Calu3 (cell line): Measurements from ENCODE around the gene PTPRF. TPM values are rescaled to one million over a fixed set of nuclear protein-coding genes. Genes with fewer than 3 reads are reported as not detected.

ENCODE experiments used
- BruUV-seq: library from RNA; stranded (reverse); fragments of 400-500 nt; replicated peaks from 2 replicates; lab custom pipeline; 2021; lab: Mats Ljungman, UMichigan
- CTCF ChIA-PET: fragments of 300-600 bp; sonication (Branson Sonifier 250); formaldehyde crosslinking; loops from one replicate; lab custom pipeline; 2022; ENCODE audit warnings: antibody characterized with exemption; lab: Charles Lee
- DNase-seq: peaks from one replicate; pipeline ENCODE4 v3.0.0; 2022
- H3K27ac Mint-ChIP-seq: one replicate; pipeline ENCODE4 v1.8.0; 2022; ENCODE audit warnings: mixed read lengths; ENCODE audit not compliant: unreplicated experiment
- H3K27me3 Mint-ChIP-seq: one replicate; pipeline ENCODE4 v1.8.0; 2022; ENCODE audit warnings: mixed read lengths; ENCODE audit not compliant: unreplicated experiment
- H3K36me3 Mint-ChIP-seq: one replicate; pipeline ENCODE4 v1.8.0; 2022; ENCODE audit warnings: mild to moderate bottlenecking, moderate library complexity, mixed read lengths; ENCODE audit not compliant: insufficient read depth, unreplicated experiment
- H3K4me1 Mint-ChIP-seq: one replicate; pipeline ENCODE4 v1.8.0; 2022; ENCODE audit warnings: mild to moderate bottlenecking, low read depth, mixed read lengths; ENCODE audit not compliant: unreplicated experiment
- H3K4me3 Mint-ChIP-seq: one replicate; pipeline ENCODE4 v1.8.0; 2022; ENCODE audit warnings: mild to moderate bottlenecking, low read depth, moderate library complexity, mixed read lengths; ENCODE audit not compliant: unreplicated experiment
- H3K9me3 Mint-ChIP-seq: one replicate; pipeline ENCODE4 v1.8.0; 2022; ENCODE audit warnings: low read depth, mixed read lengths; ENCODE audit not compliant: unreplicated experiment
- CTCF ChIP-seq: fragments of 200-600 bp; IDR thresholded peaks from one replicate; pipeline ENCODE4 v1.8.0; 2022; ENCODE audit warnings: antibody characterized with exemption; ENCODE audit not compliant: unreplicated experiment
- intact Hi-C: fragments of 100-400 bp; cut with micrococcal nuclease; formaldehyde crosslinking; loops from one replicate; pipeline ENCODE4 v1.10.0; 2022; ENCODE audit not compliant: unreplicated experiment
- total RNA-seq: library from RNA; stranded (reverse); gene quantifications from 2 replicates; pipeline ENCODE4 v1.2.3, GENCODE V29; 2022

The PTPRF gene
- total RNA-seq, 1 experiment from 2014 or later = 318 TPM

DNA sequence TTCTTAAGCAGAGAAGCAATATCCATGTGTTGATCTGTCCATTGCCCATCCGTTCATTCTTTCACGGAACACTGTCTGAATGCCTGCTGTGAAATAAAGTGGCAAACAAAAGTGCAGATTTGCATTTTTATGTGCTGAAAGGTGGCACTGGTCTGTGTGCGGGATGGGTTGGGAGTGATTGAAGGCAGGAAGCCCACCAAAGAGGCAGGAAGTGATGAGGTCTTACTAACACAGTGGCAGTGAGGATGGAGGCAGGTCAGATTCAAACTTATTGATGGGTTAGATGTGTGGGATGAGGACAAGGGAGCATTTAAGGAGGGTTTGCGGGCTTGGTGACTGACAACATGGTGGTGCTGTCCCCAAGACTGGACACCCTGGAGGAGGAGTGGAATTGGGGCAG, 8.3 kb downstream of the PTPRF start:
- CTCF ChIA-PET = no interaction called here
- intact Hi-C loops = no loop called here
- no peak overlapping the region for H3K27ac Mint-ChIP-seq

DNA sequence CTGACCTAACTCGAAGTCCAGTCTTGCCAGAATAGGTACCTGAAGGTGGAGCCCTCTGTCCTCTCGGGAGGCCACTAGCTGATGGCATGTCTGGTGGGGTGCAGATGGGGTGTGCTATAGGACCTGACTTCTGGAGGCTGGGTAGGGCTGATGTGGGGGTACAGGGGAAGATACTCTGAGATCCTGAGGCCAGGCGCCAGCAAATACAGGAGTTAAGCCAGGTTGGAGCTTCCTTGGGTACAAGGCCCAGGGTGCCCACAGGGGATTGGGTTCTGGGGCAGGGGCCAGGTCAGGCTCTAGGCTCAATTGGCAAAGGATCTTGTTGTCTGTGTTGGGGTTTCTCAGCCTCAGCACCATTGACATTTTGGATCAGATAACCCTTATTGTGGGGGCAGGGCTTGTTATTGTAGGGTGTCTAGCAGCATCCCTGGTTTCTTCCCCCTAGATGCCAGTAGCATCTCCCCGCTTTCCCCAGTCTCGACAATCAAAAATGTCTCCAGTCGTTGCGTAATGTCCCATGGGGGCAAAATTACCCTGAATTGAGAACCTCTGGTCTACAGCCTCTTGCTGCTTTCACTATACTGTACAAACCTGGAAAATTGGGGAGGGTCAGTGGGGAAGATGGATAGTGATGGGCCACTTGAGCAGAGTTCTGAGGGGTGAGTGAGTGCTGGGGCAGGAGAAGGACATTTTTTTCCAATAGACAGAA, 9.2 kb downstream of the PTPRF start:
- CTCF ChIA-PET = no interaction called here
- no peaks in the 10 kb centered on the region for H3K27me3 Mint-ChIP-seq
- TF ChIP-seq CTCF = no peak

More for the DNA sequence above, 8.3 kb downstream of the PTPRF start:
- TF ChIP-seq CTCF = no peak
- Mint-ChIP-seq H3K36me3 (peaks cover 23% of the 10 kb centered on the region), H3K9me3 (no peaks in the 10 kb centered on the region), H3K4me1 (peaks cover 48% of the 10 kb centered on the region), H3K4me3 (no peak overlapping the region), H3K27me3 (no peaks in the 10 kb centered on the region)
- no TSS peak for BruUV-seq
- no peak for DNase-seq

GRCh38 chr1:43540653-43541071, 10.0 kb downstream of the PTPRF start:
- Mint-ChIP-seq H3K27ac (no peak overlapping the region), H3K36me3 (peaks cover 28% of the 10 kb centered on the region), H3K27me3 (no peaks in the 10 kb centered on the region), H3K4me3 (no peak overlapping the region), H3K4me1 (peaks cover 49% of the 10 kb centered on the region), H3K9me3 (no peaks in the 10 kb centered on the region)
- TF ChIP-seq CTCF = no peak
- intact Hi-C loops = no loop called here
- no peak for DNase-seq
- CTCF ChIA-PET = no interaction called here
- BruUV-seq = no TSS peak

More for the DNA sequence above, 9.2 kb downstream of the PTPRF start:
- peaks cover 28% of the 10 kb centered on the region for H3K36me3 Mint-ChIP-seq
- H3K9me3 Mint-ChIP-seq = no peaks in the 10 kb centered on the region
- intact Hi-C loops = no loop called here
- BruUV-seq = no TSS peak
- peaks cover 45% of the 10 kb centered on the region for H3K4me1 Mint-ChIP-seq
- no peak overlapping the region for H3K27ac Mint-ChIP-seq
- DNase-seq = no peak
- no peak overlapping the region for H3K4me3 Mint-ChIP-seq

DNA sequence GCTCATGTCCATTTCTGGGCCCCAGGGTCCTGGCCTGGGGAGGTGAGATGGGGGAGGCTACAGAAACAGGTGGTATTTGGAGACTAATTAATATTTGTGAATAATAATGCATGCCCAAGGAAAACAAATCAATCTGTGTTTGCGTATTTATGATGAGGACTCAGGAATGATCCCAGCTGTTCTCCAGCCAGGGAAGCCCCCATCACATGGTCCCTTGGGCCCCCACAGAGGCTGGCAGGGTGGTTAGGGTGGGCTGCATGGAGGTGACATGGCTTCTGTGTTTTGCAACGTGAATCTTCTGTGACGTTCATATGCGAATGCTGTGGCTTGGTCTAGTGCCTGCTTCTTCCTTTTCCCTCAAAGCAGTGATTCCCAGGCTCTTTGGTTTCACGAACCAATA, 10.5 kb downstream of the PTPRF start:
- Mint-ChIP-seq H3K27ac (no peak overlapping the region), H3K4me3 (no peak overlapping the region), H3K27me3 (no peaks in the 10 kb centered on the region), H3K4me1 (peaks cover 53% of the 10 kb centered on the region), H3K36me3 (peaks cover 28% of the 10 kb centered on the region), H3K9me3 (no peaks in the 10 kb centered on the region)
- intact Hi-C loops = no loop called here
- no peak for TF ChIP-seq CTCF
- DNase-seq = no peak
- CTCF ChIA-PET = no interaction called here
- BruUV-seq = no TSS peak
